Left lung (tissue), 10 donors: Measurements from ENCODE around the gene GPR84. TPM values are rescaled to one million over a fixed set of nuclear protein-coding genes. Genes with fewer than 3 reads are reported as not detected.

Experiments used
- ATAC-seq: fragments of 200-7000 bp; cut with Tn5 transposase; one replicate; pipeline ENCODE4 v1.9.1; 2020; ENCODE audit warnings: moderate library complexity
- DNase-seq, 4 donors: peaks; one replicate each; pipeline ENCODE4 v3.0.0-alpha.2; 2013 to 2020
- H3K27ac ChIP-seq, 2 donors: fragments of 200-600 bp; sonication (generic) in 1 of 2; one replicate each; pipeline versions ENCODE4 v1.5.0 to v1.8.0; 2020 to 2021
- H3K27me3 ChIP-seq, 2 donors: fragments of 200-600 bp; sonication (generic) in 1 of 2; one replicate each; pipeline versions ENCODE4 v1.5.0 to v1.8.0; 2020 to 2021
- H3K36me3 ChIP-seq, 2 donors: fragments of 200-600 bp; sonication (generic) in 1 of 2; one replicate each; pipeline versions ENCODE4 v1.5.0 to v1.8.0; 2020 to 2021
- H3K4me1 ChIP-seq, 2 donors: fragments of 200-600 bp; one replicate each; pipeline ENCODE4 v1.8.0; 2021
- H3K4me3 ChIP-seq, 2 donors: fragments of 200-600 bp; sonication (generic) in 1 of 2; one replicate each; pipeline versions ENCODE4 v1.5.0 to v1.8.0; 2020 to 2021; ENCODE audit warnings: mild to moderate bottlenecking in 1 of 2
- H3K9me3 ChIP-seq, 2 donors: fragments of 200-600 bp; sonication (generic) in 1 of 2; one replicate each; pipeline versions ENCODE4 v1.5.0 to v1.8.0; 2020 to 2021
- intact Hi-C, 2 donors: fragments of 100-400 bp; cut with DNase I; formaldehyde crosslinking; loops; one replicate each; pipeline versions ENCODE4 v1.11.2 to v1.14.2; 2022
- polyA plus RNA-seq, 6 donors: library from polyadenylated mRNA; unstranded; fragments of 120-200 nt; gene quantifications; one replicate each; pipeline ENCODE4 v1.2.1, GENCODE V29; 2013; ENCODE audit not compliant: insufficient read length in 6 of 6
- total RNA-seq, 2 donors: library from RNA; stranded (reverse); fragmentation: NEBNext Ultra II Directional; extraction: Animal tissue kit (Norgen Biotek cat#: 25700); gene quantifications; one replicate each; pipeline ENCODE4 v1.2.1, GENCODE V29; 2021
- TF ChIP-seq, protein P1 (sequence below), 2 donors: fragments of 200-600 bp; sonication (generic) in 1 of 2; IDR thresholded peaks; one replicate each; pipeline versions ENCODE4 v1.5.0 to v1.8.0; 2021; ENCODE audit warnings: antibody characterized with exemption in 2 of 2
- donor health status: DM: no; HTN: yes; CAD: no.
- donor health status: DM: no; HTN: no; CAD: no.

The GPR84 gene
- total and polyA plus RNA-seq, 8 donors = 0.23 to 10.3 (median 0.41) TPM; not detected in 1

GRCh38 chr12:54393207-54393609 lies 28.9 kb upstream of the GPR84 start:
- intact Hi-C loops = no loop called here
- peaks cover 6 to 46% of the 10 kb centered on the region in 2 donors for H3K4me1 ChIP-seq
- ATAC-seq = no peak
- H3K27ac ChIP-seq = no peak overlapping the region
- H3K36me3 ChIP-seq = peaks cover 4 to 45% of the 10 kb centered on the region in 2 donors
- DNase-seq = peak in 1 of 4 donors; percentile 30
- H3K4me3 ChIP-seq = no peak overlapping the region
- H3K9me3 ChIP-seq = no peaks in the 10 kb centered on the region
- no peaks in the 10 kb centered on the region for H3K27me3 ChIP-seq
- TF ChIP-seq, protein P1, sequence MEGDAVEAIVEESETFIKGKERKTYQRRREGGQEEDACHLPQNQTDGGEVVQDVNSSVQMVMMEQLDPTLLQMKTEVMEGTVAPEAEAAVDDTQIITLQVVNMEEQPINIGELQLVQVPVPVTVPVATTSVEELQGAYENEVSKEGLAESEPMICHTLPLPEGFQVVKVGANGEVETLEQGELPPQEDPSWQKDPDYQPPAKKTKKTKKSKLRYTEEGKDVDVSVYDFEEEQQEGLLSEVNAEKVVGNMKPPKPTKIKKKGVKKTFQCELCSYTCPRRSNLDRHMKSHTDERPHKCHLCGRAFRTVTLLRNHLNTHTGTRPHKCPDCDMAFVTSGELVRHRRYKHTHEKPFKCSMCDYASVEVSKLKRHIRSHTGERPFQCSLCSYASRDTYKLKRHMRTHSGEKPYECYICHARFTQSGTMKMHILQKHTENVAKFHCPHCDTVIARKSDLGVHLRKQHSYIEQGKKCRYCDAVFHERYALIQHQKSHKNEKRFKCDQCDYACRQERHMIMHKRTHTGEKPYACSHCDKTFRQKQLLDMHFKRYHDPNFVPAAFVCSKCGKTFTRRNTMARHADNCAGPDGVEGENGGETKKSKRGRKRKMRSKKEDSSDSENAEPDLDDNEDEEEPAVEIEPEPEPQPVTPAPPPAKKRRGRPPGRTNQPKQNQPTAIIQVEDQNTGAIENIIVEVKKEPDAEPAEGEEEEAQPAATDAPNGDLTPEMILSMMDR (IDR thresholded peaks at IDR 0.05) = no peak

DNA sequence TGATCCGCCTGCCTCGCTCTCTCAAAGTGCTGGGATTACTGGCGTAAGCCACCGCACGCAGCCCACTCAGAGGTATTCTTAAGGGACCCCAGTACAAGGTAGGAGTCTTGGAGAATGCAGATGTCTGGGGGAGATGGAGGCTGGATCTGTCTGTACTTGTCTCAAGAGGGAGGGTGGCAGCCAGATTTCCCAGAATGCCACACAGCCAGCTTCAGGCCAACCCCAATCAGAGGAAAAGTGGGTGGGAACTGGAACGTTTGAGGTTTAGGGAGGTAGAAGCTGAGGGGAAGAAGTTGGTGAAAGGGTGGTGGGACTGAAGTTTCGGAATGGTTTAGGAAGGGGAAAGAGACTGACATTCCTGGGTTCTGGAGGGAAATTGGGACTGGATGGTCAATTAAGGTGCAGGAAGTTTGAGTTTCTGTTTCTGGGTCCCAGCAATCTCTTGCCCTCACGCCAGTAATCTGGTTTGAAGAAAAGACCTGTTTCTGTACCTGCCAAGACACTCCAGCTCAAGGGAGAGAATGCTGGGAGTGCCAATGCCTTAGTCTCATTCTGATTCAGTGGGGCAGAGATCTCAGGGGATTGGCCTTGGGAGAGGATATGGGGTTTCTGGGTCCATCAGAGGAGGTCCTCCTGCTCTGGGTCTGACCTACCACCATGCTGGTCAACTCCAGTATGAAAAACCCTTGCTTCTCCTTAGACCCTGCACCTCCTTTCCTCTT lies 28.4 kb upstream of the GPR84 start:
- no peak overlapping the region for H3K4me3 ChIP-seq
- H3K4me1 ChIP-seq = peaks cover 8 to 47% of the 10 kb centered on the region in 2 donors
- H3K27ac ChIP-seq = no peak overlapping the region
- no peaks in the 10 kb centered on the region for H3K27me3 ChIP-seq
- peaks cover 4 to 39% of the 10 kb centered on the region in 2 donors for H3K36me3 ChIP-seq
- H3K9me3 ChIP-seq = no peaks in the 10 kb centered on the region
- TF ChIP-seq, protein P1 (IDR thresholded peaks at IDR 0.05) = no peak
- DNase-seq (peak in 1 of 4 donors; percentile 7), ATAC-seq (no peak)
- intact Hi-C loops = no loop called here

GRCh38 chr12:54390668-54391551 lies 26.6 kb upstream of the GPR84 start:
- ATAC-seq = peak; percentile 65

GRCh38 chr12:54390176-54390667 lies 25.9 kb upstream of the GPR84 start:
- Histone ChIP-seq H3K27me3 (no peaks in the 10 kb centered on the region), H3K4me3 (no peak overlapping the region), H3K9me3 (no peaks in the 10 kb centered on the region), H3K36me3 (peaks cover 0 to 15% of the 10 kb centered on the region in 2 donors), H3K4me1 (peaks cover 8 to 67% of the 10 kb centered on the region in 2 donors), H3K27ac (no peak overlapping the region)
- TF ChIP-seq, protein P1 (IDR thresholded peaks at IDR 0.05) = no peak
- ATAC-seq (no peak), DNase-seq (no peak)
- intact Hi-C loops = no loop called here

More at GRCh38 chr12:54390668-54391551, 26.6 kb upstream of the GPR84 start:
- DNase-seq = peak in 3 of 4 donors; percentile 57 to 86 (median 65)
- H3K4me1 ChIP-seq = peaks cover 8 to 61% of the 10 kb centered on the region in 2 donors
- TF ChIP-seq, protein P1 (IDR thresholded peaks at IDR 0.05) = no peak
- H3K27me3 ChIP-seq = no peaks in the 10 kb centered on the region
- no peak overlapping the region for H3K27ac ChIP-seq
- H3K36me3 ChIP-seq = peaks cover 0 to 22% of the 10 kb centered on the region in 2 donors
- H3K4me3 ChIP-seq = peak overlapping the region; percentile 24 to 33
- intact Hi-C loops = no loop called here
- H3K9me3 ChIP-seq = no peaks in the 10 kb centered on the region
